Mesothelial cell of epicardium (in vitro differentiated cells): ENCODE results near the gene TLE5. TPM values are rescaled to one million over a fixed set of nuclear protein-coding genes. Genes with fewer than 3 reads are reported as not detected.

ENCODE experiments used
- DNase-seq, 2 experiments: peaks; one replicate each; pipeline ENCODE4 v3.0.0; 2021; ENCODE audit warnings: low spot score in 2 of 2; ENCODE audit not compliant: unreplicated experiment in 2 of 2
- H3K27ac Mint-ChIP-seq: 2 replicates; pipeline ENCODE4 v1.8.0; 2021; ENCODE audit warnings: mixed read lengths
- H3K27me3 Mint-ChIP-seq: 2 replicates; pipeline ENCODE4 v1.8.0; 2021; ENCODE audit warnings: low read depth, mixed read lengths
- H3K36me3 Mint-ChIP-seq: 2 replicates; pipeline ENCODE4 v1.8.0; 2021; ENCODE audit warnings: mixed read lengths
- H3K4me1 Mint-ChIP-seq: 2 replicates; pipeline ENCODE4 v1.8.0; 2021; ENCODE audit warnings: mixed read lengths
- H3K4me3 Mint-ChIP-seq: 2 replicates; pipeline ENCODE4 v1.8.0; 2021; ENCODE audit warnings: mild to moderate bottlenecking, moderate library complexity, mixed read lengths
- H3K9me3 Mint-ChIP-seq: 2 replicates; pipeline ENCODE4 v1.8.0; 2021; ENCODE audit warnings: mixed read lengths
- total RNA-seq: library from RNA; stranded (reverse); gene quantifications from 3 replicates; pipeline ENCODE4 v1.2.1, GENCODE V29; 2021
- TF ChIP-seq, protein P1 (sequence below): fragments of 200-600 bp; sonication (generic); IDR thresholded peaks from one replicate; pipeline ENCODE4 v1.5.0; 2021; ENCODE audit warnings: antibody characterized with exemption; ENCODE audit not compliant: unreplicated experiment

Gene TLE5, protein sequence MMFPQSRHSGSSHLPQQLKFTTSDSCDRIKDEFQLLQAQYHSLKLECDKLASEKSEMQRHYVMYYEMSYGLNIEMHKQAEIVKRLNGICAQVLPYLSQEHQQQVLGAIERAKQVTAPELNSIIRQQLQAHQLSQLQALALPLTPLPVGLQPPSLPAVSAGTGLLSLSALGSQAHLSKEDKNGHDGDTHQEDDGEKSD
- total RNA-seq, result 411 to 417 TPM (median 413 TPM) in 3 replicates

DNA sequence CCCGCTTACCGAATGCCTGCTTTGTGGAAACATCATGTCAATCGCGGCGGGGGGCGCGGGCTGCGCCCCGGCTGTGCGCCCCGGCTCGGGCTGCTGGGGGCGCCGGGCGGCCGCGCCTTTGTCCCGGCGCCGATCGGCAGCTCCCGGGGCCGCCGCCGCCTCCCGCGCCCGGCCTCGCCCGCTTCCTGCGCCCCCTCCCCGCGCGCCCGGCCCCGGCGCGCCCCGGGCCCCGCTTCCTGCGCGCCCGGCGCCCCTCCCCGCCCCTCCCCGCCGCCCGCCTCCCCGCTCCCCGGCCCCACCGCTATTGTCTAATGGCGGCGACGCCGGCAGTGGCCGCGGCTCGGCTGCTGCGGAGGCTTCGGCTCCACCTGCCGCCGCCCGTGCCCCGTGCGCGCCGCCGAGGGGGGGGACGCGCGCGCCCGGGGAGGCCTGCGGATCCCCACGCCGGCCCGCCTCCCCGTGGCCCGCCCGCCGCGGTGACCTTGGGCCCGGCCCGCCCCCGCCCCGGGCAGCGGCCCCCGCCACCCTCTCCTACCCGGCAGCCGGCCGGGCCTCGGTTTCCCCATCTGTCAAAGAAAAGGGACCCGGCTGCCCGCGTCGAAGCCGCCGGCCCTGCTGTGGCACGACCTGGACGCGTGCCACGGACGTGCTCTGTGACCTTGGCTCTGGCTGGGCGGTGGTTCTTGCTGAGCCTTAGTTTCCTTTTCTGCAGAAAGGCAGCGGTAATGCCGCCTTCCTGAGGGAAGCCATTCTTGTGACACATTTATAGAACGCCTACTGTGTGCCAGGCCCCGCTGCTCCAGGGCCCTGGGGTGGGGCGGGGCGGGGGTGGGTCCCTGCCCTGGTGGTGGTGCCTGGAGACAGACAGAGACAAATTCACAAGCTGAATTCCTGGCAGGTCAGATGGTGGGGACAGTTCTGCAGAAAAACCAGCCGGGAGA, at the start of gene TLE5:
TLE5 (minus strand) TSS at position 331 of the 941 bp plus-strand sequence; CDS start at position 36, 295 bp downstream.
- peak within 1 kb of the TSS; percentile 90 for H3K27ac Mint-ChIP-seq

DNA sequence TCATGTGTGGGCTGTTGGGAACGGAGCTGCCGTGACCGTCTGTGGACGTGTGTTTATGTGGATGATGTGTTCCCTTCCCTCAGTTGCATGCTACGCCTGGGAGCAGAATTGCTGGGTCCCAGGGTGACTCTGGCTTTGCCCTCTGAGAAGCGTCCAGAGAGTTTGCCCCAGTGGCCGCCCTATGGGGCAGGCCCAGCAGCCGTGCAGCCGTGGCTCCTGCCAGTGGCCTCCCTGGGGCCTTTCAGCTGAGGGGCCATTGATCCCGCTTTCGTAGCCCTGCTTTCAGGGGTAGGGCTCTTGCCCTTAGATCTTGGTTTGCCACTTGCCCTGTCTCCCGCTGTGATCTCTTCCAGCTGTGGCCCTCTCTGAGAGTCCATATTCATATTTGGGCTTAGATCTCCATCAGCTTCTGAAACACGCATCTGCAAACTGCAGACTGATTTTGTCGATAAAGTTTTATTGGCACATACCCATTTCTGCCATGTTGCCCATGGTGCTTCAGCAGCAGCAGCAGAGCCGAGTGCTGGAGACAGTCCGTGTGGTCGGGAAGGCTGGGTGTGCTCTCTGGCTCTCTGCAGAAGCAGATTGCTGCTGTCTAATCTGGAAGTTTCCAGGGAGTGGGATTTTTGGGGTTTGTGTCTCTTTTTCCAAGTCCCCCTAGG, 49.4 kb upstream of the TLE5 start:
- H3K4me3 Mint-ChIP-seq, result no peak overlapping the region
- TF ChIP-seq, protein P1, sequence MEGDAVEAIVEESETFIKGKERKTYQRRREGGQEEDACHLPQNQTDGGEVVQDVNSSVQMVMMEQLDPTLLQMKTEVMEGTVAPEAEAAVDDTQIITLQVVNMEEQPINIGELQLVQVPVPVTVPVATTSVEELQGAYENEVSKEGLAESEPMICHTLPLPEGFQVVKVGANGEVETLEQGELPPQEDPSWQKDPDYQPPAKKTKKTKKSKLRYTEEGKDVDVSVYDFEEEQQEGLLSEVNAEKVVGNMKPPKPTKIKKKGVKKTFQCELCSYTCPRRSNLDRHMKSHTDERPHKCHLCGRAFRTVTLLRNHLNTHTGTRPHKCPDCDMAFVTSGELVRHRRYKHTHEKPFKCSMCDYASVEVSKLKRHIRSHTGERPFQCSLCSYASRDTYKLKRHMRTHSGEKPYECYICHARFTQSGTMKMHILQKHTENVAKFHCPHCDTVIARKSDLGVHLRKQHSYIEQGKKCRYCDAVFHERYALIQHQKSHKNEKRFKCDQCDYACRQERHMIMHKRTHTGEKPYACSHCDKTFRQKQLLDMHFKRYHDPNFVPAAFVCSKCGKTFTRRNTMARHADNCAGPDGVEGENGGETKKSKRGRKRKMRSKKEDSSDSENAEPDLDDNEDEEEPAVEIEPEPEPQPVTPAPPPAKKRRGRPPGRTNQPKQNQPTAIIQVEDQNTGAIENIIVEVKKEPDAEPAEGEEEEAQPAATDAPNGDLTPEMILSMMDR, result no peak
- peaks cover 5% of the 10 kb centered on the region for H3K36me3 Mint-ChIP-seq
- no peaks in the 10 kb centered on the region for H3K27me3 Mint-ChIP-seq
- H3K9me3 Mint-ChIP-seq, result no peaks in the 10 kb centered on the region
- H3K4me1 Mint-ChIP-seq, result no peaks in the 10 kb centered on the region
- no peak for DNase-seq
- H3K27ac Mint-ChIP-seq, result no peak overlapping the region

More for the DNA sequence above, at the start of gene TLE5:
- peaks cover 8% of the 10 kb centered on the region for H3K36me3 Mint-ChIP-seq
- peak; percentile 39 to 57 for DNase-seq
- no peaks in the 10 kb centered on the region for H3K27me3 Mint-ChIP-seq
- TF ChIP-seq, protein P1, result no peak
- H3K9me3 Mint-ChIP-seq, result no peaks in the 10 kb centered on the region
- H3K4me1 Mint-ChIP-seq, result peaks cover 29% of the 10 kb centered on the region
- peak within 1 kb of the TSS; percentile 79 for H3K4me3 Mint-ChIP-seq

DNA sequence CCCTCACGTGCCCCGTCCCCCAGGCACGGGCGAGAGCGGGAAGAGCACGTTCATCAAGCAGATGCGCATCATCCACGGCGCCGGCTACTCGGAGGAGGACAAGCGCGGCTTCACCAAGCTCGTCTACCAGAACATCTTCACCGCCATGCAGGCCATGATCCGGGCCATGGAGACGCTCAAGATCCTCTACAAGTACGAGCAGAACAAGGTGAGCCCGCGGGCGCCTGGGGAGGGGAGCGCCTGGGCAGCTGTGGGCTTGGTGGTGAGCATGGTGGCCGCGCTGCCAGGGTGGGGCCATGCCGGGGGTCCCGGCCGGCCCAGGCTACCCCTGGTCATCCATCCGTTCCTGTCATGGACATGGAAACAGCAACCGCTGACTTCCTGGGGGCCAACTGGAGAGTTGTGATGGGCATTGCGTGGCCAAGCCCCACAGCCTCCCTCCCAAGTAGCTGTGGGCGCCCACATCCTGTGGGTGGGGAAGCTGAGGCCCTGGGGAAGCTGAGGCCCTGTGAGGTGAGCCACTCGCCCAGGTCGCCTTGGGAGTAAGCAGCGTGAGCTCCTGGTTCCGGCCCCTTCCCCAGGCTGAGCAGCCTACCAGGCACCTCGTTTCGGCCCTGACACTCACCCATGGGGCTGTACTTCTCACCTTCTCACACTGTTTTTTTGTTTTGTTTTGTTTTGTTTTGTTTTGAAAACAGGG, 48.0 kb upstream of the TLE5 start:
- DNase-seq, result no peak
- H3K9me3 Mint-ChIP-seq, result no peaks in the 10 kb centered on the region
- no peaks in the 10 kb centered on the region for H3K4me1 Mint-ChIP-seq
- H3K4me3 Mint-ChIP-seq, result no peak overlapping the region
- TF ChIP-seq, protein P1, result no peak
- H3K36me3 Mint-ChIP-seq, result peaks cover 5% of the 10 kb centered on the region
- H3K27ac Mint-ChIP-seq, result no peak overlapping the region
- H3K27me3 Mint-ChIP-seq, result no peaks in the 10 kb centered on the region

DNA sequence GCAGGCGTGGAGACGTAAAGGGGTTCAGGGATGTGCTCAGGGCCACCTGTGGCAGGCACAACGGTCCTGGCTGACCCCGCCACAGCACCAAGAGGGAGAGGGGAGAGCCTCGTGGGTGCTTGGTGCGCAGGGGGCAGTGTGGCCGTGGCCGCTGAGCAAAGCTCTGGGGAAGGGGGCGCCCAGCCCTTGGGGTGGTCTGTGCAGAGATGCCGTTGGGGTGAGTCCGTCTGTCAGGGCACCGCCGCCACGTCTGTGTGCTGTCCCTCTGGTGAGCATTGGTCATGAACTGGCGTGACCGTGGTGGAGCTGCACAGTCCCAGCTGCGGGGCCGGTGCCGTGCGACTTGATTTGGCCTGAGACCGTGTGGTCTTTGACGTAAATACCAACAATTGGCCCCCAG, 47.2 kb upstream of the TLE5 start:
- Mint-ChIP-seq H3K27ac (no peak overlapping the region), H3K36me3 (peaks cover 5% of the 10 kb centered on the region), H3K4me3 (no peak overlapping the region), H3K4me1 (no peaks in the 10 kb centered on the region), H3K27me3 (no peaks in the 10 kb centered on the region), H3K9me3 (no peaks in the 10 kb centered on the region)
- TF ChIP-seq, protein P1, result no peak
- DNase-seq, result no peak

DNA sequence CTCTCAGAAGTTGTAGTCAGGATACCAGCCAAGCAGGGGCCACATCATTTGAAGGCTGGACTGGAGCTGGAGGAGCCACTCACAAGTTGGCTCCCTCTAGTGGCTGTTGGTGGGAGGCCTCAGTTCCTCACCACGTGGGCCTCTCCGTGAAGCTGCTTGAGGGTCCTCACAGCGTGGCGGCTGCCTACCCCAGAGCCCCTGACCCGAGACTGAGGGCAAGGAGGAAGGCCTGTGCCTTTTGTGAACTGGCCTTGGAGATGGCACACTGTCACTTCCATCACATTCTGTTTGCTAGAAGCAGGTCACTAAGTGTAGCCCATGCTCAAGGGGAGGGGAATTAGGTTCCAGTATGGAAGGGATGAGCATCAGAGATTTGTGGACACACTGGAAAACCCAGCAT, 46.5 kb upstream of the TLE5 start:
- no peaks in the 10 kb centered on the region for H3K9me3 Mint-ChIP-seq
- peaks cover 4% of the 10 kb centered on the region for H3K4me1 Mint-ChIP-seq
- no peaks in the 10 kb centered on the region for H3K27me3 Mint-ChIP-seq
- TF ChIP-seq, protein P1, result peak; percentile 72
- H3K4me3 Mint-ChIP-seq, result no peak overlapping the region
- DNase-seq, result no peak
- H3K27ac Mint-ChIP-seq, result no peak overlapping the region
- peaks cover 5% of the 10 kb centered on the region for H3K36me3 Mint-ChIP-seq
